ENCODE measurements around the gene ARID5B. TPM values are rescaled to one million over a fixed set of nuclear protein-coding genes. Genes with fewer than 3 reads are reported as not detected.

Gene ARID5B
- total RNA-seq, 1 donor from 2014 or later = 63.8 TPM

DNA sequence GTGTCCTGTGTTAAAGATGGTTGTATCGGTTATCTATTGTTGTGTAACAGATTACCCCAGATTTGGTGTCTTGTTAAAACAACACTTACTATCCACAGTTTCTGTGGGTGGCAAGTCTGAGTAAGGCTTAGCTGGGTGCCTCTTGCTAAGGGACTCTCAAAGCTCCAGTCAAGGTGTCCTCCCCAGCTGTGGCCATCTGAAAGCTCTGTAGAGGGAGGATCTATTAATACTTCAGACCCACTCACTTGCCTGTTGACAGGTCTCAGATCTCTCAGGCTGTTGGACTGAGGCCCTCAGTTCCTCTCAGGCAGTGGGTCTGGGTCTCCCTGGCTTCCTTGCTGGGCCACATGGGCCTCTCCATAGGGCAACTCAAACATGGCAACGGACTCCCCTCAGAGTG lies 19.6 kb downstream of the ARID5B start:
- intact Hi-C loops (cut with DNase I) = no loop called here
- ATAC-seq = no peak
- no peak for DNase-seq (ENCODE audit: low spot score)

GRCh38 chr10:61923210-61923949 lies 21.9 kb downstream of the ARID5B start:
- intact Hi-C loops (cut with DNase I) = no loop called here
- ATAC-seq = no peak
- DNase-seq (ENCODE audit: low spot score) = no peak

GRCh38 chr10:61923950-61924274 lies 22.4 kb downstream of the ARID5B start:
- no peak for ATAC-seq
- no peak for DNase-seq (ENCODE audit: low spot score)
- intact Hi-C loops (cut with DNase I) = no loop called here

DNA sequence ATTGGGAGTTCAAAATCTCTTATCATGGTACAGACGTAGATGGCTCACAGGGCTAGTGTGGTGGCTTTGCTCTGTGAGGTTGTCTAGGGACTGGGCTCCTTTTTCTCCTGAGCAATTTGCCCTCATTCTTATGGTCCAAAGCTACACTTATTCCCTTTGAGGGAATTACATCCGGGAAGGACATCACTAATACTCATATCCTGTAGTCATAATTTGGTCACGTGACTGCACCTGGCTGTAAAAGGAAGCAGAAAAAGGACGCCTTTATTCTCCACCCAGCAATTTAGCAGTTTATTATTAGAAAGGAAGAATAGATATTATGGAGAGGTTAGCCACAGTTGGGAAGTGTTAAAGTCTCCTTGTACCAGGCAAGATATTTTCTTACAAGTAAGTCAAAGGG lies 28.1 kb downstream of the ARID5B start:
- DNase-seq (ENCODE audit: low spot score) (no peak), ATAC-seq (no peak)

GRCh38 chr10:61931620-61932332 lies 30.3 kb downstream of the ARID5B start:
- DNase-seq (ENCODE audit: low spot score) (no peak), ATAC-seq (no peak)
- intact Hi-C loops (cut with DNase I) = no loop called here

More for the DNA sequence above, 28.1 kb downstream of the ARID5B start:
- intact Hi-C loops (cut with DNase I) = no loop called here

- no peak for ATAC-seq
- intact Hi-C loops (cut with DNase I) = no loop called here
- DNase-seq (ENCODE audit: low spot score) = no peak
These were observed 32.5 kb downstream of the ARID5B start for GRCh38 chr10:61933859-61934555.

DNA sequence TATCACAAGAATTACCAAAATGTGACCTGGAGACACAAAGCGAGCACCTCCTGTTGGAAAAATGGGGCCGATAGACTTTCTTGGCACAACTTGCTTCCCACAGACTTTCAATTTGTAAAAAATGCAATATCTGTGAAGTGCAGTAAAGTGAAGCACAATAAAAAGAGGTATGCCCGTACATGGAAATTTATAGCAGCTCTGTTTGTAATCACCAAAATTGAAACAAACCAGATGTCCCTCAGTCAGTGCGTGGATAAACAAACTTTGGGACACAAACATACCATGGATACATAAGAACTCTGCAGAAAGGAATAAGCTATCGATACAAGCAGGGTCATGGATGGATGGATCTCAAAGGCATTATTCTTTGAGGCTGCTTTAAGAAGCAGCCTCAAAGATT lies 33.6 kb downstream of the ARID5B start:
- intact Hi-C loops (cut with DNase I) = no loop called here
- ATAC-seq (no peak), DNase-seq (ENCODE audit: low spot score) (no peak)

- DNase-seq (ENCODE audit: low spot score) = no peak
- ATAC-seq = no peak
- intact Hi-C loops (cut with DNase I) = no loop called here
These were observed 35.3 kb downstream of the ARID5B start for GRCh38 chr10:61936770-61937169.

DNA sequence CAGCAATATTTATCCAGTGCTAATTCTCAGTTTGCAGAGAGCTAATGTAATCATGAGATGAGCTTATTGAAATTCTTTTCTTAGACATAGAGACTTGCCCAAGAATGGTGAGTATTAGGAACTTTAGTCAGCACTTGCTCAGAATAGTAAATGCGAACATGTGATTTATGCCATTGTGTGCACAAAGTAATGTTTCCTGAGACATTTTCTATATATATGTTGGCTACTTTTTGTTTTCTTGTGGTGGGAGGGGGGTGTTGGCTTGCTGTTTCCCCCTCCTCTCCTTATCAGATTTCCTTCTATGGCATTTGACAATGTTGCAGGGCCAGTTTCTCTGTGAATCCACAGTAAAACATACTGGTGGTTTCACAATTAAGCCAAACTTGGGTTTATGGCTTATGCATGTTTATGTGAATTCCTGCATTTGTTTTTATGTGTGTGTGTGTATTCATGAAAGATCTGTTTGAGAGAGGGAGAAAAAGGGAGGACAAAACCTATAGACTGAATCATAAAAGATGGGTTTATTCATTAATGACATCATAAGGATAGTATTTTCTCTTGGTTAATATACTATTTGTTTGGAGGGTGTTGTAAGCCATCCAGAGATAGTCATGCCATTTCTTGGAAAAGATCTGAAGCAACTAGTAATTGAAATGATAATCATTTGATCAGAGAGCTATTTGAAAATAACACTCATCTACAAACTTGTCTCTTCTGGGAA lies 36.3 kb downstream of the ARID5B start:
- intact Hi-C loops (cut with DNase I) = no loop called here
- DNase-seq (ENCODE audit: low spot score) = no peak
- ATAC-seq = peak; percentile 40

DNA sequence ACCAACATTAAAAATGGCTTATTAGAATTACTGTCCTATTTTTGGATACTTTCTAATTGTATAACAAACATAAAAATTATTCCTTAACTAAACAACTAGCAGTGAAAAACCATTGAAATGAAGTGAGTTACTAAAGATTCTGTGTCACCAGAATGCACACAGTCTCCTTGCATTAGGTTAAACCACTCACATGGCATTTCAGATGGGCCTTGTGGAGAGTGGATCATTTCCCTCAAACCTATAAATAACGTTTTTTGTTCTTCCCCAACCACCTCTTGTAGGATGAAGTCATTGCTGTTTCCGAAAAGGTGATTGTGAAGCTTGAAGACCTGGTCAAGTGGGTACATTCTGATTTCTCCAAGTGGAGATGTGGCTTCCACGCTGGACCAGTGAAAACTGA lies 38.4 kb downstream of the ARID5B start:
- DNase-seq (ENCODE audit: low spot score) (no peak), ATAC-seq (no peak)
- intact Hi-C loops (cut with DNase I) = no loop called here

DNA sequence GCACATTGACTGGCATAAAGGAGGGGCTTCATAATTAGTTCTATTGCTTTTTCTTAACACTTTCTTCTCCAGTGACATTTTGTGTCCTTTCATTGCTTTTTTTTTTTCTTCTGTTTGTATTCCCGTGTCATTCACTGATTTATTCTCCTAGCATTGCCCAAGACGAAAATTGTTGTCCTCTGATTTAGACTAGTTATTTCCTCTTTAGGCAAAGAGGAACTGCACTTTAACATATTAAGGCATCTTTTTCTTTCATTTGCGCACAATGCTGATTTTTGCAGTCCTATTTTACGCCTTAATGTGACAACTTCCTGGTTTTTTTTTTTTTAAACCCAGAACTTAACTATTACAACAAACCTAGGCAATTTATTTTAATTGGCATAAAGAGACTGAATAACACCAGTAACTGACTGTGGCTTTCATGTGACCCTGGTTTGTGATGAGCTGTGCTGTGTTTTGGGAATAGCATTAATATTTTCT lies 39.7 kb downstream of the ARID5B start:
- no peak for DNase-seq (ENCODE audit: low spot score)
- intact Hi-C loops (cut with DNase I) = no loop called here

DNA sequence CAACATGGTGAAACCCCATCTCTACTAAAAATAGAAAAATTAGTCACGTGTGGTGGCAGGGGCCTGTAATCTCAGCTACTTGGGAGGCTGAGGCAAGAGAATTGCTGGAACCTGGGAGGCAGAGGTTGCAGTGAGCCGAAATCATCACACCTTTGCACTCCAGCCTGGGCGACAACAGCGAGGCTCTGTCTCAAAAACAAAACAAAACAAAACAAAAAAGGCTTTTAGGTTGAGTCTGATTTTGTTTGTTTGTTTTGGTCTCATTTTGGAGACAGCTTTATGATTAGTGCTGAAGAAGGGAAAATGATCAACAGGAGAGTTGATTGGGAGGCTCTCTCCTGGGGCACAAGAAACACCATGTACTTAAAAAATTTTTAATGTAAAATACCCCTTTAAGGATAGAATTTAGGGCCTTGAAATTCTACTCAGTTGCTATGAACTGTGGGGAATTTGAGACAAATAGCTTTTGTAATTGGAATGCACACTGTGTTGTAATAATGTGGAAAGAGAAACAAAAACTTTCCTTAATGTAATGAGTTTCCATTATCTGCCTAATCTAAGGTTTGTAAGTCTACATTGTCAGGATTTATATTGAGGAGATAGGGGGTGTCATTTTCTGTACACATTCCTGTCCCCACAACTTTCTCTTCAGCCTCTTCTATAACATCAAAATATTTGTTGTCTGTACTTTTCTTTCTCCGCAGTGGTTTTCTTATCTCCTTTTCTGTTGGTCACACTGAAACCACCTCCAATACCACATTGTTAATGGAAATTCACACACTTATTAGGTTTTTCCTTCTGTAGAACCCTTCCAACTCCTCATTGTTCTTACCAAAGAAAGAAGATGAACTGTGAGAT lies 41.3 kb downstream of the ARID5B start:
- ATAC-seq (peak; percentile 70), DNase-seq (ENCODE audit: low spot score) (no peak)
- intact Hi-C loops (cut with DNase I) = no loop called here

More for the DNA sequence above, 39.7 kb downstream of the ARID5B start:
- ATAC-seq = peak; percentile 24

DNA sequence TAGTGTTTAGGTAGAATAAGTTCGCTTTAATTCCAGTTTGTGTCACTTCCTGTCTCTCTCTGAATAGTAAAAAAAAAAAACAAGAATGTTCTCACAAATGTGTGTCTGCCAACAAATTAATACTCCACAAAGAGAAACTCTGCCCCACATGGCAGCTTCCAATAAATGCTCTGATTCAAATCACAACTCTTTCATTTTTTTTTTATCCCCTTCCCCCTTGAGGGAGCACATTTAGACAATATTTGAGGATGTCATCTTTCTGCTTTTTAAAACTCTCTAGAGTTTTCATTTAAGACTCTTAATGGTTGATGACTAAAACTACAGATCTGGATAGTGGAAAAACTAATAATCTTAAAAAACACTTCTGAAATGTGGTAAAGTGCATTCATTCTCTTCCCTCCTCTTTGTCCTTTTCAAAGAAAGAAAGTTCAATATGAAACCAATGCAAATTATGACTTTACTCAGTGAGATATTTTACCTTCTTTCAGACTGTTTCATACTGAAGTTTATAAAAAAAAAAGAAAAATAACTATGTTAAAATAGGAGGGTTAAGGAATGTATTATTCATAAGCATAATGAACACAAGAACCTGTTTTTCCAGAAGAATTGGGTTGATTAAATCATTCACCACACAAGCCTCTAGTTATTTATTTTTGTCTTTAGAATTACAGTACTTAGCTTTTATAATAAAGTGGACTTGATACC lies 42.3 kb downstream of the ARID5B start:
- ATAC-seq (peak; percentile 77), DNase-seq (ENCODE audit: low spot score) (no peak)
- intact Hi-C loops (cut with DNase I) = no loop called here

- intact Hi-C loops (cut with DNase I) = no loop called here
- DNase-seq (ENCODE audit: low spot score) = no peak
- ATAC-seq = no peak
These were observed 43.1 kb downstream of the ARID5B start for GRCh38 chr10:61944410-61945147.

DNA sequence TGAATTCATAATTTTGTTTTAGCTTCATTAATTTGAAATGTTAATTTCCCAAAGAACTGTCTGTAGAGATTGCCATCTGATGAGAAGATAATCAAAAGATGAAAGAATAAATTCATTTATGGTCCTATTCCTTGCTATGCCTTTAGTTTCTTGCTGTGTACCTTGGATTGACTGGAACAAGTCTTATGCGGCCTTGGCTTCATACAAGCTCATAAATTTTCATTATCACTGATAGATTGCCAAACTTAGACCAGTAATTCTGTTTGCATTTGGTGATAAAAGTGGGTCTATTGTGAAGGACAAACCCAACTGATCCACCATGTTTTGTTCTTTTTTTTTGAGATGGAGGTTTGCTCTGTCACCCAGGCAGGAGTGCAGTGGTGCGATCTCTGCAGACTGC lies 48.2 kb downstream of the ARID5B start:
- no peak for ATAC-seq
- DNase-seq (ENCODE audit: low spot score) = no peak
- intact Hi-C loops (cut with DNase I) = no loop called here

- ATAC-seq = no peak
- DNase-seq (ENCODE audit: low spot score) = no peak
- intact Hi-C loops (cut with DNase I) = no loop called here
These were observed 49.1 kb downstream of the ARID5B start for GRCh38 chr10:61950449-61951143.

DNA sequence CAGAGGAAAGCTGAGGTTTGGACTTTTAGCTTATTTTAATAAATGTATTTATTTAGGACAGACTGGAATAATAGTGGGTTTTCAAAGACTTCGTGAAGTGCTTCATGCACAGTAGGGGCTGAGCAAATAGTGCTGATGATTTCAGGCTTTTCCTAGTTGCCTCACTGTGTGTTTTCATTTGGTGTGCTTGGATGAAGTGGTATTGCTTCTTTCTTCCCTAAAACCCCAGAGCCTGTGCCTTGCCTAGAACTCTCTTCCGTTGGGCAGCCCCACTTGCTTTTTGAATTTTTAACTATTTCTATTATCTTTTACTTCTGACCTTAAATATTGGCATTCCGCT lies 49.6 kb downstream of the ARID5B start:
- intact Hi-C loops (cut with DNase I) = no loop called here
- DNase-seq (ENCODE audit: low spot score) = no peak
- no peak for ATAC-seq
